GM21381 (cell line): ENCODE results near the gene BLOC1S3.

Experiments
- ATAC-seq: cut with Tn5 transposase; IDR thresholded peaks from one replicate; pipeline ENCODE4 v1.9.1; 2021; ENCODE audit warnings: mild to moderate bottlenecking, moderate library complexity; ENCODE audit not compliant: unreplicated experiment

The BLOC1S3 gene

GRCh38 chr19:45178262-45179071 is at the start of gene BLOC1S3:
Gene BLOC1S3 (plus strand): TSS chr19:45178784. CDS start chr19:45179297, 513 bp downstream.
- peak; percentile 82 for ATAC-seq

- ATAC-seq: no peak
Measured at GRCh38 chr19:45128806-45129205, 49.8 kb upstream of the BLOC1S3 start.

GRCh38 chr19:45130236-45130635 is 48.3 kb upstream of the BLOC1S3 start:
- no peak for ATAC-seq

GRCh38 chr19:45130888-45131615 is 47.5 kb upstream of the BLOC1S3 start:
- ATAC-seq: no peak

- ATAC-seq: no peak
Measured at GRCh38 chr19:45133661-45134060, 44.9 kb upstream of the BLOC1S3 start.

GRCh38 chr19:45135176-45135885 is 43.3 kb upstream of the BLOC1S3 start:
- no peak for ATAC-seq

GRCh38 chr19:45136507-45137178 is 41.9 kb upstream of the BLOC1S3 start:
- ATAC-seq: no peak

- ATAC-seq: peak; percentile 75
Measured at GRCh38 chr19:45137179-45137761, 41.3 kb upstream of the BLOC1S3 start.

- no peak for ATAC-seq
Measured at GRCh38 chr19:45138303-45138751, 40.3 kb upstream of the BLOC1S3 start.

- ATAC-seq: no peak
Measured at GRCh38 chr19:45139286-45140143, 39.1 kb upstream of the BLOC1S3 start.

GRCh38 chr19:45140144-45140503 is 38.5 kb upstream of the BLOC1S3 start:
- no peak for ATAC-seq

- no peak for ATAC-seq
Measured at GRCh38 chr19:45140533-45140932, 38.1 kb upstream of the BLOC1S3 start.

GRCh38 chr19:45141203-45141900 is 37.2 kb upstream of the BLOC1S3 start:
- ATAC-seq: no peak

GRCh38 chr19:45142016-45142725 is 36.4 kb upstream of the BLOC1S3 start:
- ATAC-seq: no peak

- ATAC-seq: no peak
Measured at GRCh38 chr19:45142726-45143110, 35.9 kb upstream of the BLOC1S3 start.

GRCh38 chr19:45144431-45145269 is 33.9 kb upstream of the BLOC1S3 start:
- ATAC-seq: no peak
